Natural killer cell (primary cell): ENCODE measurements around the gene PPARG. TPM values are rescaled to one million over a fixed set of nuclear protein-coding genes. Genes with fewer than 3 reads are reported as not detected.

Experiments
- ATAC-seq, 3 donors: fragments of 150-1000 bp in 2 of 3; fragments of 200-7000 bp in 1 of 3; cut with Tn5 transposase; 1 replicate in 1 of 3; 2 replicates in 2 of 3; pipeline ENCODE4 v1.10.0; 2021; ENCODE audit warnings: mild to moderate bottlenecking in 2 of 3, moderate library complexity in 2 of 3
- DNase-seq, 2 donors: peaks; one replicate each; pipeline versions ENCODE4 v3.0.0 to v3.0.0-alpha.2; 2013 to 2021; ENCODE audit warnings: mixed read lengths in 1 of 2
- H3K27ac ChIP-seq: one replicate; pipeline ENCODE4 v1.5.1; 2013; ENCODE audit warnings: mild to moderate bottlenecking, low read length
- H3K27me3 ChIP-seq: one replicate; pipeline ENCODE4 v1.6.1; 2013; ENCODE audit warnings: low read length; ENCODE audit not compliant: control insufficient read depth, insufficient read depth
- H3K36me3 ChIP-seq: one replicate; pipeline ENCODE4 v1.6.1; 2013; ENCODE audit warnings: low read length; ENCODE audit not compliant: control insufficient read depth, insufficient read depth
- H3K4me1 ChIP-seq: one replicate; pipeline ENCODE4 v1.6.1; 2013; ENCODE audit warnings: low read length; ENCODE audit not compliant: control insufficient read depth, insufficient read depth
- H3K4me3 ChIP-seq: one replicate; pipeline ENCODE4 v1.5.1; 2013; ENCODE audit warnings: low read length
- H3K9me3 ChIP-seq: one replicate; pipeline ENCODE4 v1.6.1; 2013; ENCODE audit warnings: low read length; ENCODE audit not compliant: control insufficient read depth, insufficient read depth
- H3K27ac Mint-ChIP-seq, 2 donors: one replicate each; pipeline ENCODE4 v1.8.0; 2022; ENCODE audit warnings: mild to moderate bottlenecking in 2 of 2, mixed read lengths in 2 of 2, moderate library complexity in 1 of 2
- H3K27me3 Mint-ChIP-seq, 2 donors: one replicate each; pipeline ENCODE4 v1.8.0; 2022; ENCODE audit warnings: low read depth in 2 of 2, mixed read lengths in 2 of 2
- H3K36me3 Mint-ChIP-seq: one replicate; pipeline ENCODE4 v1.8.0; 2022; ENCODE audit warnings: mixed read lengths
- H3K4me1 Mint-ChIP-seq, 2 donors: one replicate each; pipeline ENCODE4 v1.8.0; 2022; ENCODE audit warnings: mixed read lengths in 2 of 2
- H3K4me3 Mint-ChIP-seq: one replicate; pipeline ENCODE4 v1.8.0; 2022; ENCODE audit warnings: mild to moderate bottlenecking, moderate library complexity, mixed read lengths
- H3K9me3 Mint-ChIP-seq, 2 donors: one replicate each; pipeline ENCODE4 v1.8.0; 2022; ENCODE audit warnings: mixed read lengths in 2 of 2
- WGBS: methylation state at CpG from one replicate; pipeline ENCODE4 v1.1.7; 2013; ENCODE audit warnings: missing lambda C conversion rate; ENCODE audit not compliant: insufficient coverage; 5-methylcytosine and 5-hydroxymethylcytosine counted together
- intact Hi-C: fragments of 100-400 bp; cut with micrococcal nuclease; formaldehyde crosslinking; loops from one replicate; pipeline ENCODE4 v1.14.2; 2022
- total RNA-seq, 4 donors: library from RNA; stranded (reverse); fragments of 120-200 nt in 1 of 4; gene quantifications; one replicate each; pipeline versions ENCODE4 v1.2.3 to v1.2.4, GENCODE V29; 2013 to 2022
- TF ChIP-seq, protein P1 (sequence below): fragments of 200-600 bp; IDR thresholded peaks from one replicate; pipeline ENCODE4 v1.8.0; 2022; ENCODE audit warnings: antibody characterized with exemption

Gene PPARG
- total RNA-seq, 3 donors from 2014 or later (not counting 1 experiment from before 2014, with no cell fraction given): 0.21 TPM; not detected in 2

DNA sequence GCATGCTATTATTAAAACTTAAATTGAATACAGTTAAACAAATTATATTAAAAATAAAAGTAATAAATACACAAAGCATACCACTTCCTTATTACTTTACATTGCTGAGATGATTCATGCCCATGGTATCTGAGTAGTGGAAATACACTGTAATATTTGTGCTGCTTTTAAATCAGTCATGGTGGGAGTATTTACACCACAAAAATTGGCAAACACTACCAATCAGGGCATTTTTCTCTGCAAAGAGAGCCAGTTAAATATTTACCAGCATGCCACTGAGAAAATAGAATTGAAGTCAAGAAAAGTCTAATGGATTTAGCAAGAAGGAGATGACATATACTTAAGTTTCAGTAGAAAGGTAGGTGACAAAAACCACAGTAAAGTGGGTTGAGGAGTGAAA, 19.6 kb downstream of the PPARG start:
- TF ChIP-seq, protein P1, sequence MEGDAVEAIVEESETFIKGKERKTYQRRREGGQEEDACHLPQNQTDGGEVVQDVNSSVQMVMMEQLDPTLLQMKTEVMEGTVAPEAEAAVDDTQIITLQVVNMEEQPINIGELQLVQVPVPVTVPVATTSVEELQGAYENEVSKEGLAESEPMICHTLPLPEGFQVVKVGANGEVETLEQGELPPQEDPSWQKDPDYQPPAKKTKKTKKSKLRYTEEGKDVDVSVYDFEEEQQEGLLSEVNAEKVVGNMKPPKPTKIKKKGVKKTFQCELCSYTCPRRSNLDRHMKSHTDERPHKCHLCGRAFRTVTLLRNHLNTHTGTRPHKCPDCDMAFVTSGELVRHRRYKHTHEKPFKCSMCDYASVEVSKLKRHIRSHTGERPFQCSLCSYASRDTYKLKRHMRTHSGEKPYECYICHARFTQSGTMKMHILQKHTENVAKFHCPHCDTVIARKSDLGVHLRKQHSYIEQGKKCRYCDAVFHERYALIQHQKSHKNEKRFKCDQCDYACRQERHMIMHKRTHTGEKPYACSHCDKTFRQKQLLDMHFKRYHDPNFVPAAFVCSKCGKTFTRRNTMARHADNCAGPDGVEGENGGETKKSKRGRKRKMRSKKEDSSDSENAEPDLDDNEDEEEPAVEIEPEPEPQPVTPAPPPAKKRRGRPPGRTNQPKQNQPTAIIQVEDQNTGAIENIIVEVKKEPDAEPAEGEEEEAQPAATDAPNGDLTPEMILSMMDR: no peak
- Mint-ChIP-seq H3K4me1 (no peaks in the 10 kb centered on the region), H3K36me3 (no peaks in the 10 kb centered on the region), H3K9me3 (no peaks in the 10 kb centered on the region), H3K27me3 (peaks cover 19% of the 10 kb centered on the region in 2 donors), H3K4me3 (no peak overlapping the region), H3K27ac (no peak overlapping the region)
- intact Hi-C loops: no loop called here
- DNase-seq (no peak), ATAC-seq (no peak)
- Histone ChIP-seq H3K36me3 (no peaks in the 10 kb centered on the region), H3K9me3 (no peaks in the 10 kb centered on the region), H3K27ac (no peak overlapping the region), H3K4me3 (no peak overlapping the region), H3K4me1 (no peaks in the 10 kb centered on the region), H3K27me3 (no peaks in the 10 kb centered on the region)

DNA sequence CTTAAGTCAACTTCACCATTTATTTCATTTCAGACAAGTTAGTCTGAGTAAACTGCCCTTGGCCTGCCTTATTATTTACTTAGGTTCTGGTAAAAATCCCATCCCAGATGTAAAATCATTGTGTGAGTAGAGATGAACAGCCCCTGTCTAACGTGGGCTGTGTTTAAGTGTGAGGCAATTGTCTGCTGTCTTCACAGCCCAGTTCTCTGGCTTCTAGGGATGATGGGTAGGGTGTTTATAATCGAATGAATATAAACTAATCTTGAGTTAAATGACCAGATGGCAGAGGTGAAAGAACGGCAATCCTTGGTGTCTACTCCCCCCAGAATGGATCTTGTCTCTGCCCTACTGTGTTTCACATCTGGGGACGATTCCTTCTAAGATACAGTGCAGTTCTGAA, 20.8 kb downstream of the PPARG start:
- no peaks in the 10 kb centered on the region for H3K36me3 Mint-ChIP-seq
- no peak overlapping the region for H3K27ac Mint-ChIP-seq
- 85% methylated on average over 4 of the region's 4 CpGs for WGBS
- no peaks in the 10 kb centered on the region for H3K4me1 Mint-ChIP-seq
- Histone ChIP-seq H3K27ac (no peak overlapping the region), H3K4me3 (no peak overlapping the region), H3K9me3 (no peaks in the 10 kb centered on the region), H3K4me1 (no peaks in the 10 kb centered on the region), H3K36me3 (no peaks in the 10 kb centered on the region), H3K27me3 (no peaks in the 10 kb centered on the region)
- H3K9me3 Mint-ChIP-seq: no peaks in the 10 kb centered on the region
- intact Hi-C loops: no loop called here
- ATAC-seq (no peak), DNase-seq (no peak)
- TF ChIP-seq, protein P1: no peak
- H3K27me3 Mint-ChIP-seq: peaks cover 19 to 22% of the 10 kb centered on the region in 2 donors
- no peak overlapping the region for H3K4me3 Mint-ChIP-seq

DNA sequence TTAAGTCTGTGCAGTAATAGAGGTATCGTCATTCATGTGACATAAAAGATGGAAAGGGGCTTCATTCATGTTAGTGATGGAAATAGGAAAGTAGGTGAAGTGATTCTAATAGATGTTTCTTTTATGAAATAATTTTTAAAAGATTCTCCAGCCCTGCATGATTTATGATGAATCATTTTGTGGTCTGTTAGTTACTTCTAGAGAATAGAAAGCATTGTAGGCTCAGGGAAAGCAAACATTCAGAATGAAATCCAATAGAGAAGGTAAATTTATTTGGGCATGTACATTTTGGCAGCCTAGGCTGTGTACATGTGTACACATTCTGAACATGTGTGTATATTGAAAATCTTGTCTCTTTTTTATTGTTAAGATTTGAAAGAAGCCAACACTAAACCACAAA, 23.1 kb downstream of the PPARG start:
- H3K27me3 Mint-ChIP-seq: peaks cover 22 to 25% of the 10 kb centered on the region in 2 donors
- H3K36me3 ChIP-seq: no peaks in the 10 kb centered on the region
- H3K4me1 ChIP-seq: no peaks in the 10 kb centered on the region
- H3K4me3 Mint-ChIP-seq: no peak overlapping the region
- H3K27ac Mint-ChIP-seq: no peak overlapping the region
- no peaks in the 10 kb centered on the region for H3K9me3 ChIP-seq
- H3K4me3 ChIP-seq: no peak overlapping the region
- intact Hi-C loops: no loop called here
- H3K4me1 Mint-ChIP-seq: no peaks in the 10 kb centered on the region
- H3K27me3 ChIP-seq: no peaks in the 10 kb centered on the region
- DNase-seq (no peak), ATAC-seq (no peak)
- WGBS: 100% methylated on average over 1 of the region's 1 CpG
- TF ChIP-seq, protein P1: no peak
- H3K27ac ChIP-seq: no peak overlapping the region
- no peaks in the 10 kb centered on the region for H3K36me3 Mint-ChIP-seq
- H3K9me3 Mint-ChIP-seq: no peaks in the 10 kb centered on the region

DNA sequence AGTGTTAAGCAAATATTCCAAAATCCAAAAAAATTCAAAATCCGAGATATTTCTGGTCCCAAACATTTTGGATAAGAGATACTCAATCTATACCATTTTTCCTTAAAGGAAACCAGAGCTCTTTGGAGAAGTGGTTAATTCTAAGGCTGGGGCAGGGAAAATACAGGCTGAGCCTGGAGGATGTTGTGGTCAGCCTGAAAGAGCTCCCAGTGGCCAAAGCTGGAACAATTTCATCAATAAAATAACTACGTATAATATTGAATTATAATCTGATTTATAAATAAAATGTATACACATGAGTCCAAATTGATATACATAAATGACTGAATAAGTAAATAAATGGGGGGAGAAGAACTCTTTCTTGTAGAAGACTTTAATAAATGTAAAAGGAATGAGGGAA, 24.6 kb downstream of the PPARG start:
- TF ChIP-seq, protein P1: no peak
- no peak overlapping the region for H3K27ac Mint-ChIP-seq
- no peak for DNase-seq
- Histone ChIP-seq H3K4me1 (no peaks in the 10 kb centered on the region), H3K27me3 (no peaks in the 10 kb centered on the region), H3K27ac (no peak overlapping the region), H3K4me3 (no peak overlapping the region), H3K36me3 (no peaks in the 10 kb centered on the region), H3K9me3 (no peaks in the 10 kb centered on the region)
- H3K4me3 Mint-ChIP-seq: no peak overlapping the region
- no peaks in the 10 kb centered on the region for H3K36me3 Mint-ChIP-seq
- H3K27me3 Mint-ChIP-seq: peaks cover 12 to 17% of the 10 kb centered on the region in 2 donors
- intact Hi-C loops: no loop called here
- H3K9me3 Mint-ChIP-seq: no peaks in the 10 kb centered on the region
- no peak for ATAC-seq
- no CpG with 5 or more reads among the region's 2 CpGs for WGBS
- H3K4me1 Mint-ChIP-seq: no peaks in the 10 kb centered on the region
